Stimulated activated CD8-positive, alpha-beta memory T cell treated with anti-CD3 and anti-CD28 coated beads, Interleukin-4, amount 100 ng/mL, for 24 hours (primary cell): ENCODE results near the gene SORBS1.
"Not testable (repeated sequence)": the region's sequence is repeated elsewhere in the genome, so short reads cannot be mapped to it uniquely, and the experiment has no call there.

Source experiments
- DNase-seq: peaks from one replicate; pipeline ENCODE4 v3.0.0-alpha.2; 2020; ENCODE audit warnings: low read depth

The SORBS1 gene

DNA sequence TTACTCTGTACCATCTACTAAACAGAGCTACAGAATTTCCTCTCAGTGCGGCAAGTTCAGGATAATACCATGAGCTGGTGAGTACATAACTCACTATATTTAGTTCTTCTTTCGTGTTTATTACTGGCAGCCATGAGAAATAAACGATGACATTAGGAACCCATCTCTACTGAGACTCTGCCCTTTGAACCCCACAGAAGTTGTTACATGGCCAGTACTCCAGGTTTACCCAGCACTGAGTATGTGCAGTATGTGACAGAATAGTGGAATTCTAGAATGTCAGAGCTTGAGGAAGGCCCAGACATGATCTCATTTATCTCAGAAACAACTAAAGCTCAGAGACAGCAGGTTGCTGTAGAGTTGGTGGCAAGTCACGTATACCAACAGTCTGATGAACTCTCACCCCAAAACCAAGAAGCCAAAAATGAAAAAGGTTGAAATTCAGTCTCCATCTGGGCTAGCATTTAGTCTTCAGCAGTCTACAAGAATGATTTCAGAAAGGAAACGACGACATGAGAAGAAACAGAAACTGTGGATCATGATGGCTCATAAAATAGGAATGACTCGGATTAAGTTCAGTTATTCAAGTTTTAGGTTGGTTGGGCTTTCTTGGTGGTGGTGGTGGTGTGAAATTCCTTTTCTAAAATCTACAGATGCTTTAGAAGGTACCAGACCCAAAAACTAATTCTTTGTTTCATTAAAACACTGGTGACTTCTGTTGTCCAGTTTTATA, 78.5 kb downstream of the SORBS1 start:
- DNase-seq = no peak

DNA sequence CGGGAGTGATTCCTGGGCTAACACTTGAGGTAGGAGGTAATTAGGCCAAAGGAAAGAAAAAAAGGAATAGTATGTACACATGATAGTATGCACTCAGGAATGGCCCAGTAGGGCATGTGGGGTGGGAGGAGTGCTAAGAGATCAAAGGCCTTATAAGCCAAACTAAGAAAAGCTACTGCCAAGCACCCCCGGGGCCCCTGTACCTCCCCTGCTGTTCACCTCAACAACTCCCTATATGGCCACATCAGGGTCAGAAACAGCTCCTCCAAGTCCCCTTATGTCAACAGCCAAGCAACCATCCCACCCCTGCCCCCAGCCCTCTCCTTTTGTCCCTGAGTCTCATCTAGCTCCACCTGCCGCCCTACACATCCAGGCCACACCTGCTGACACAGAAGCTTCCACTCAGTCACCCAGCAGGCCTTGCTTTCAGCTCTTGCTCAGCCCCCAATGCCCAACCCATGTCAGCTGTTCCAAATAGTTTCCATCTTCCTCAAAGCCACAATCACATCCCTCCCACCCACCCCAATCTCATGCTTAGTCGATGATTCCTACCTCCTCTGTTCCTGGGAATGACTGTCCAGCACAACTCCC, 80.2 kb downstream of the SORBS1 start:
- DNase-seq = no peak

DNA sequence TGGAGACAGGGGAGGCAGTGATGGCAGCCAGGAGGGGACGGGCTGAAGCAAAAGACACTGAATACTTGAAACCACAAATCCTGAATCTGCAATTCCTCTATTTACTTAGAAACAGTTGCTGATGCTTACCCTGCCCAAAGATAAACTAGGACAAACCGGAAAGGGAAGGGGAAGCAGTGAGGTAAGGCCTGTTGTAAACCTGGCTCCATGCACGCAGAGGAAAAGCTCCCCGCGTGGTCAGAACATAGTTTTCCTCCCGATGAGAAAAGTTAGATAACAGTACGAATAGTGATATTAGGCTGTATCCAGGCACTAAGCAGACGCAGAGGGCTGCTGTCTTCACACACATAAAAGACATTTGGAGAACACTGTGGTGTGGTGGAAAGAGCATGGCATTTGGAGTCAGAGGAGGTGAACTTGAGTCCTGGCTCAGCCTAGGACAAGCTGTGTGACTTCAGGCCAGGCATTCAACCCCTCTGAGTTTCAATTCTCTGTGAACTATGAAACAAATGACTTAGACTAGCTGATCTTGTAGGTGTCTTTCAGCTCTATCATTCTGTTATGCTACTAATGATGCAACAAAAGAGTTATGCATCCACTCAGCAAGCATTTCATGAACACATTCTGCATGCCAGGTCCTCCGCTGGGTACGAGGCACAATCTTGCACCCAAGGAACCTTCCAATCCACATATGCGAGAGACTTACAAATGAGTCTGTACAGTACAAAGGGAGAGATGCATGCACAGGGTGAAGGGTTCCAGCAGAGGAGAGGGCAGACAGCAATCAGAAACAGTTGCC, 80.9 kb downstream of the SORBS1 start:
- DNase-seq = no peak

DNA sequence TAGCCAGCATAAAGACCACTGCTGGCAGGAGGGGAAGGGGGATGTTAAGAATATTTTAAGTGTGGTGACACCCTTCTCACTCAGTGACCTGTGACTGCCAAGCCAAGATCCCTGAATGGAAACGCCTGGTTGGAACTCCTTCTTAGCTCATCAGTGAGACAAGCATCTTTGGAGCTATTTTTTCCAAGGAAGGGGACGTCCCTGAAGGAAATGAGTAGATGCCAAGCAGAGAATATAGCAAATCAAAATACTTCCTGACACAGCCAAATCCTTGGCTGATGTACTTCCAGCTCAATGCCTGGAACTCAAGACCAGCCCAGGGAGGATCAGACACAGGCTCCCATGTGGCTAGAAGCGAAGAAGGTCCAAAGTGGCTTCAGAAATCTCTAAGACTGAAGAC, 82.2 kb downstream of the SORBS1 start:
- DNase-seq = no peak

GRCh38 chr10:95478185-95478584, 83.0 kb downstream of the SORBS1 start:
- DNase-seq = no peak

DNA sequence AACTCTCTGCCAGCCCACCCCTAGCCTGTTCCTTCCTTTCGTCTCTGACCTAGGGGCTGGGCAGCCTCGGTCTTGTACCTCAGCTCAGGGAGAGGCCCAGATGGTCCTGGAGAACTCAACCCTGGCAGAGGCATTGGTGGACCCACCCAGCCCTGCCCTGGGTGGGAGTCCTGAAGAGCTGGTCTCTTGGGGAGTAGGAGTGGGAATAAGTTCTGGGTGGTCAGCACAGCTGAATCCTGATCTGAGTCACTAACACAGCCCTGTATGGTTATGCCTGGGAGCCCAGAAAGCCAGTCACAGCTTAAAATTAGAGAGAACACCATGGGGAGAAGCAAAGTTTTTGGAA, 84.0 kb downstream of the SORBS1 start:
- DNase-seq = no peak

- DNase-seq = no peak
Observed at GRCh38 chr10:95476469-95477174, 84.5 kb downstream of the SORBS1 start.

- no peak for DNase-seq
Observed at GRCh38 chr10:95475827-95476468, 85.2 kb downstream of the SORBS1 start.

DNA sequence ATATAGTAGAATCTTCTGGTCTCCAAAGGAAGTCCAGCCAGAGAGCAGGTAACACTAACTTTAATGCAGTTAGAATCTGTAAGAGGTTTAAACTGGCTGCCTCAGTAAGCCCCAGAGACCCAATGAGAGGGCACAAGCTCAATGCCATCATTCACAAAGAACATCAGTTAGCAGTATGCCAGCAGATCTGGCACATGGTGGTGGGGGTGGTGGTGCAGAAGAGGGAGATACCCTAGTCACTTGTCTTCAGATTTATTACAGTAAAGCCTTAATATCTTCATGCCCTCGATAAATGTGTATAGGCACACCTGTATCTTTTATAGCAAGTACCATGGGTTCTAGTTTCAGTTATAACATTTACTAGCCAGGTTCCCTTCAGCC, 86.2 kb downstream of the SORBS1 start:
- DNase-seq = no peak

- DNase-seq = no peak
Observed at GRCh38 chr10:95474228-95475002, 86.8 kb downstream of the SORBS1 start.

- no peak for DNase-seq
Observed at GRCh38 chr10:95472304-95473088, 88.7 kb downstream of the SORBS1 start.

DNA sequence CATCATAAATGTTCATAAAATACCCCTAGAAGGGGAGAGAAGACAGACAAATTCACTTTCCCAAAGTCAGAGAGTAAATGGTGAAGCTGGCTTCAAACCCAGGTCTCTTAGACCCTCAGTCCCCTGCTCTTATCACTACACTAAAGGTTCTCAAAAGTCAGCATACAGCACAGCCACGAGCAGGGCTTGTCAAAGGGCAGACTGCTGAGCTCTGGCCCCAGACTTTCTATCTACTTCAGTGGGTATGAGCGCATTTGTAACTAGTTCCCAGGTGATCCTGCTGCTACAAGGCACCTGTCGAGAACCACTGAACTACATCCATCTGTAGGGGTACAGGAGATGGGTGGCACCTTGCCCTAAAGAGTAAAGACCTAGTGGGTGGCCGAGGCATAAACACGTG, 91.5 kb downstream of the SORBS1 start:
- DNase-seq = no peak

DNA sequence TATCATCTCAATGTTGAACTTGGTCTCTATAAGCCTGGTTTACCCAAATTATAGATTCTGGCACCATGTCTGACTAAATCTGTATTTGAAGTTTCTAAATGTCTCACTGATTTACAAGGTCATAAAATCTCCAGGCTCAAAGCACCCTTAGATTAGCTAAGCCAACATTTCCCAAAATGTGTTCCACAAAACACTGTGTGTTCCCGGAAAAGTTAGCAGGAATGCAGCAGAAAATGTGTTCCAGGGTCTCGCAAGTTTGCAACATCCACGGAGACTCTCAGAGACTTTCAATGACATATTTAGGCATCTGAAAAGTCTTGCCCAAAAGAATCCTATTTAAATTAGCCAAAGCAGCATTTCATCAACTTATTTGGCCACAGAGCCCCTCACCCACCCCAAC, 91.9 kb downstream of the SORBS1 start:
- no peak for DNase-seq

- not testable (repeated sequence) for DNase-seq
Observed at GRCh38 chr10:95467642-95468041, 93.5 kb downstream of the SORBS1 start.

DNA sequence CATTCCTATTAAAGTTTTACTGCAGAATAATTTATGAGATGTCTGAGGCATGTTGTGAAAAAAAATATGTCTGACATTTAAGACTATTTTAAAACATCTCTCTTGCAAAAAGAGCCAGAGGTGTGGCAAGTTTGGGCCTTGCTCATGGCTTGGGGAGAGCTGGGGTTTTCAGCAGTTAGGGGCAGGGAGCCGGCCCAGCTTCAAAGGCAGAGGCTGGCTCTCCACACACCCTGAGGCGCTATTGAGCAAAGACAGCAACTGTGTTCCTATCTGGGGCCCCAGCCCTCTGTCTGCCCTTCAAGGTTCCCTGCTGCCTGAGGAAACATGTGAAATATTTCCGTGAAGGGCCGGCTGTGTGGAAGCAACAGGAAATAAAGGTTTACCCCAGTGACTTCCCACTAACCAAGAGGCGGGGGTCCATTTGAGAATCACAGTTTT, 94.0 kb downstream of the SORBS1 start:
- DNase-seq = no peak

GRCh38 chr10:95466436-95466835, 94.7 kb downstream of the SORBS1 start:
- no peak for DNase-seq

GRCh38 chr10:95464280-95464679, 96.9 kb downstream of the SORBS1 start:
- DNase-seq = no peak

GRCh38 chr10:95462740-95463667, 98.2 kb downstream of the SORBS1 start:
- no peak for DNase-seq

DNA sequence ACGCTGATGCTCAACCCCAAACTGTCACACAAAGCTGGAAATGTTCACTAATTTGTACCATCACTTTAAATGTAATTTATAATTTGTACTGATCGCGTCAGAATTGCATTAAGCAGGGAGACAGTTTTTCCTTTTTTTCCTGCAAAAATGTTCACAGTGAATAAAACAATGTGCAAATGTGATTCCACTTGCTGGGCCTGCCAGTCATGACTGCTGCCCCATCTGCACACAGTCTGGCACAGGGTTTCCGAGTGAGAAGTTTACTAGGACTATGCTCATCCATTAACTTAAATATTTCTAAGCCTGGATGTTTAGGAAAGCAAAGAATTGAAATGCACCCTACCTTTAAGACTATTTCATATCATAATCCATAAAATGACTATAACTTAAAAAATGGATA, 99.6 kb downstream of the SORBS1 start:
- DNase-seq = no peak
